ENCODE data around the gene CPED1.

GRCh38 chr7:121273467-121274167 is 285.1 kb downstream of the CPED1 start:
- TF ChIP-seq CTCF (IDR thresholded peaks at IDR 0.05) (no peak), POLR2A (IDR thresholded peaks at IDR 0.05) (no peak)
